Upper lobe of left lung (tissue), 4 donors: ENCODE measurements around the gene TIMP2.
"Not testable (repeated sequence)": the region's sequence is repeated elsewhere in the genome, so short reads cannot be mapped to it uniquely, and the experiment has no call there.

Experiments
- EP300 ChIP-seq, 4 donors: sonication (generic); formaldehyde crosslinking; IDR thresholded peaks; one replicate each; pipeline ENCODE4 v1.5.1; 2017; ENCODE audit warnings: antibody characterized with exemption in 4 of 4, control low read depth in 2 of 4
- POLR2A ChIP-seq, 4 donors: fragments of 450-650 bp; IDR thresholded peaks; one replicate each; pipeline ENCODE4 v1.5.1; 2016 to 2017; ENCODE audit warnings: antibody characterized with exemption in 4 of 4, mild to moderate bottlenecking in 2 of 4
- POLR2AphosphoS5 ChIP-seq, 2 donors: sonication (generic); formaldehyde crosslinking; IDR thresholded peaks; one replicate each; pipeline ENCODE4 v1.5.1; 2017; ENCODE audit warnings: antibody characterized with exemption in 2 of 2
- TF ChIP-seq, protein P1 (sequence below), 6 experiments: fragments of 450-650 bp in 4 of 6; fragments of 200-600 bp in 2 of 6; sonication (generic) in 2 of 6; IDR thresholded peaks; one replicate each; pipeline ENCODE4 v1.5.1; 2016 to 2019; ENCODE audit warnings: antibody characterized with exemption in 6 of 6

- TF ChIP-seq POLR2A, EP300, POLR2AphosphoS5 (IDR thresholded peaks at IDR 0.05): not testable (repeated sequence)
- TF ChIP-seq, protein P1, sequence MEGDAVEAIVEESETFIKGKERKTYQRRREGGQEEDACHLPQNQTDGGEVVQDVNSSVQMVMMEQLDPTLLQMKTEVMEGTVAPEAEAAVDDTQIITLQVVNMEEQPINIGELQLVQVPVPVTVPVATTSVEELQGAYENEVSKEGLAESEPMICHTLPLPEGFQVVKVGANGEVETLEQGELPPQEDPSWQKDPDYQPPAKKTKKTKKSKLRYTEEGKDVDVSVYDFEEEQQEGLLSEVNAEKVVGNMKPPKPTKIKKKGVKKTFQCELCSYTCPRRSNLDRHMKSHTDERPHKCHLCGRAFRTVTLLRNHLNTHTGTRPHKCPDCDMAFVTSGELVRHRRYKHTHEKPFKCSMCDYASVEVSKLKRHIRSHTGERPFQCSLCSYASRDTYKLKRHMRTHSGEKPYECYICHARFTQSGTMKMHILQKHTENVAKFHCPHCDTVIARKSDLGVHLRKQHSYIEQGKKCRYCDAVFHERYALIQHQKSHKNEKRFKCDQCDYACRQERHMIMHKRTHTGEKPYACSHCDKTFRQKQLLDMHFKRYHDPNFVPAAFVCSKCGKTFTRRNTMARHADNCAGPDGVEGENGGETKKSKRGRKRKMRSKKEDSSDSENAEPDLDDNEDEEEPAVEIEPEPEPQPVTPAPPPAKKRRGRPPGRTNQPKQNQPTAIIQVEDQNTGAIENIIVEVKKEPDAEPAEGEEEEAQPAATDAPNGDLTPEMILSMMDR (IDR thresholded peaks at IDR 0.05), result not testable (repeated sequence)
Measured at GRCh38 chr17:78876954-78877517, 48.2 kb downstream of the TIMP2 start.
